Endothelial cell of umbilical vein (primary cell): ENCODE data around the gene CEP295NL. TPM values are rescaled to one million over a fixed set of nuclear protein-coding genes. Genes with fewer than 3 reads are reported as not detected.

Source experiments
- BruUV-seq: library from RNA; stranded (reverse); fragments of 400-500 nt; replicated peaks from 2 replicates; lab custom pipeline; 2021; lab: Mats Ljungman, UMichigan
- CTCF ChIA-PET: fragments of 300-600, 350-600 bp; sonication (Branson Sonifier 250); formaldehyde crosslinking; loops from one replicate; lab custom pipeline; 2021; ENCODE audit warnings: antibody characterized with exemption, inconsistent platforms; lab: Charles Lee
- POLR2A ChIA-PET: fragments of 300-600, 350-600 bp; sonication (Branson Sonifier 250); formaldehyde crosslinking; loops from one replicate; lab custom pipeline; 2021; ENCODE audit warnings: antibody characterized with exemption, inconsistent platforms; lab: Charles Lee
- DNase-seq: peaks from one replicate; pipeline ENCODE4 v3.0.0-alpha.2; 2011; ENCODE audit warnings: low read depth, low spot score
- FAIRE-seq: peaks from 2 replicates; lab custom pipeline; 2011; peaks lifted over from hg19 to GRCh38; lab: Jason Lieb, UNC
- H2AFZ ChIP-seq: 2 replicates; pipeline ENCODE4 v1.6.0; 2012; ENCODE audit warnings: low read depth, low read length, control low read depth, inconsistent platforms
- H3K27ac ChIP-seq: 2 replicates; pipeline ENCODE4 v1.5.1; 2011; ENCODE audit warnings: low read depth, mild to moderate bottlenecking, control low read depth, low read length, moderate library complexity; ENCODE audit not compliant: insufficient read depth
- H3K27me3 ChIP-seq, 2 experiments: 2 replicates each; pipeline versions ENCODE4 v1.6.0 to v1.6.1; 2011; ENCODE audit warnings: low read length in 2 of 2, mixed read lengths in 1 of 2; ENCODE audit not compliant: control insufficient read depth in 2 of 2, insufficient read depth in 2 of 2
- H3K36me3 ChIP-seq, 2 experiments: 2 replicates in 1 of 2; 3 replicates in 1 of 2; pipeline ENCODE4 v1.5.1; 2011; ENCODE audit warnings: low read length in 2 of 2, mild to moderate bottlenecking in 1 of 2, moderate library complexity in 1 of 2; ENCODE audit not compliant: control insufficient read depth in 2 of 2, insufficient read depth in 2 of 2; ENCODE audit errors: extremely low read depth in 1 of 2
- H3K4me1 ChIP-seq: 3 replicates; pipeline ENCODE4 v1.5.1; 2011; ENCODE audit warnings: mild to moderate bottlenecking, low read length; ENCODE audit not compliant: control insufficient read depth, insufficient read depth; ENCODE audit errors: extremely low read depth
- H3K4me2 ChIP-seq: 2 replicates; pipeline ENCODE4 v1.6.1; 2011; ENCODE audit warnings: low read length, control low read depth, mixed read lengths; ENCODE audit not compliant: insufficient read depth
- H3K4me3 ChIP-seq, 3 experiments: fragments of 200-600 bp in 1 of 3; sonication (generic), shearing (Covaris generic) in 1 of 3; replicated peaks in 1 of 3; 2 replicates each; pipeline ENCODE4 v1.5.1; 2011 to 2016; ENCODE audit warnings: control low read depth in 3 of 3, low read length in 3 of 3, mild to moderate bottlenecking in 2 of 3, inconsistent platforms in 1 of 3, low read depth in 1 of 3, moderate library complexity in 1 of 3; ENCODE audit not compliant: insufficient read depth in 1 of 3
- H3K79me2 ChIP-seq: 2 replicates; pipeline ENCODE4 v1.6.0; 2012; ENCODE audit warnings: low read length, inconsistent platforms; ENCODE audit not compliant: control insufficient read depth, insufficient read depth
- H3K9ac ChIP-seq: replicated peaks from 2 replicates; pipeline ENCODE3; 2011; ENCODE audit warnings: low read length, control low read depth; ENCODE audit not compliant: insufficient read depth; ENCODE audit errors: extremely low read depth
- H3K9me1 ChIP-seq: replicated peaks from 3 replicates; pipeline ENCODE4 v1.6.0; 2011; ENCODE audit warnings: mild to moderate bottlenecking, low read length; ENCODE audit not compliant: control insufficient read depth, insufficient read depth; ENCODE audit errors: extremely low read depth
- H3K9me3 ChIP-seq: replicated peaks from 2 replicates; pipeline ENCODE4 v1.5.1; 2012; ENCODE audit warnings: low read length, inconsistent platforms; ENCODE audit not compliant: control insufficient read depth, insufficient read depth
- H4K20me1 ChIP-seq: replicated peaks from 2 replicates; pipeline ENCODE3; 2011; ENCODE audit warnings: mild to moderate bottlenecking, low read length; ENCODE audit not compliant: control insufficient read depth, insufficient read depth; ENCODE audit errors: extremely low read depth
- CTCF ChIP-seq, 2 donors: IDR thresholded peaks; 1 replicate in 1 of 2; 2 replicates in 1 of 2; pipeline ENCODE4 v1.5.1; 2011; ENCODE audit warnings: low read length in 2 of 2, mild to moderate bottlenecking in 2 of 2, moderate library complexity in 2 of 2, control low read depth in 1 of 2, inconsistent platforms in 1 of 2, low read depth in 1 of 2; ENCODE audit not compliant: insufficient read depth in 1 of 2; ENCODE audit errors: extremely low read depth in 1 of 2
- EZH2 ChIP-seq: IDR thresholded peaks from 2 replicates; pipeline ENCODE4 v1.6.1; 2012; ENCODE audit warnings: borderline replicate concordance, low read depth, mild to moderate bottlenecking, moderate library complexity, low read length, inconsistent platforms; ENCODE audit not compliant: severe bottlenecking
- FOS ChIP-seq: IDR thresholded peaks from 2 replicates; pipeline ENCODE4 v1.6.1; 2011; ENCODE audit warnings: mild to moderate bottlenecking, low read length, moderate library complexity, borderline replicate concordance; ENCODE audit not compliant: insufficient read depth
- GATA2 ChIP-seq: IDR thresholded peaks from 2 replicates; pipeline ENCODE4 v1.7.0; 2011; ENCODE audit warnings: low read depth, mild to moderate bottlenecking, moderate library complexity, mixed read lengths, low read length; ENCODE audit not compliant: insufficient read length, insufficient read depth
- JUN ChIP-seq: IDR thresholded peaks from 2 replicates; pipeline ENCODE4 v1.6.1; 2011; ENCODE audit warnings: borderline replicate concordance, low read depth; ENCODE audit not compliant: insufficient read length, insufficient read depth
- MAX ChIP-seq: IDR thresholded peaks from 2 replicates; pipeline ENCODE4 v1.6.1; 2011; ENCODE audit not compliant: insufficient read depth, insufficient read length
- MYC ChIP-seq: IDR thresholded peaks from one replicate; pipeline ENCODE4 v1.6.1; 2011; ENCODE audit warnings: mild to moderate bottlenecking, low read depth, low read length
- POLR2A ChIP-seq: IDR thresholded peaks from 2 replicates; pipeline ENCODE4 v1.6.1; 2012; ENCODE audit warnings: low read depth, mild to moderate bottlenecking, control low read depth, low read length
- POLR2AphosphoS5 ChIP-seq: IDR thresholded peaks from 2 replicates; pipeline ENCODE4 v1.6.1; 2012; ENCODE audit warnings: low read depth, mild to moderate bottlenecking, control low read depth, low read length, moderate library complexity; ENCODE audit not compliant: insufficient read depth
- dilution Hi-C: fragments of 300-500 bp; cut with MboI; formaldehyde crosslinking; loops from one replicate; pipeline ENCODE4 v1.15.0; 2019; ENCODE audit warnings: low sequenced_read_pairs; ENCODE audit not compliant: extremely low pct_ligation_motif_present
- intact Hi-C: fragments of 100-400 bp; cut with micrococcal nuclease; formaldehyde crosslinking; loops from one replicate; pipeline ENCODE4 v1.10.0; 2022
- polyA plus RNA-seq, 4 experiments: library from polyadenylated mRNA; depleted of rRNA in 3 of 4; stranded (reverse) in 3 of 4; unstranded in 1 of 4; fragments of >200 nt; gene quantifications; 2 replicates each; pipeline versions ENCODE4 v1.2.1 to v1.2.3, GENCODE V29; 2011 to 2012; ENCODE audit warnings: missing spikeins in 1 of 4
- total RNA-seq: library from RNA; stranded (reverse); gene quantifications from 2 replicates; pipeline ENCODE4 v1.2.3, GENCODE V29; 2021

CEP295NL gene
- total and polyA plus RNA-seq, 2 donors (not counting 3 experiments of a cell fraction or from before 2014, with no cell fraction given): 0.10 to 8.3 TPM

- Histone ChIP-seq H2AFZ (no peak overlapping the region), H3K79me2 (peaks cover 2% of the 10 kb centered on the region), H3K9me3 (no peaks in the 10 kb centered on the region), H3K27ac (no peak overlapping the region), H3K4me3 (no peak overlapping the region), H4K20me1 (no peaks in the 10 kb centered on the region), H3K36me3 (peaks cover 0 to 7% of the 10 kb centered on the region in 2 experiments), H3K9ac (no peak overlapping the region), H3K9me1 (no peaks in the 10 kb centered on the region), H3K27me3 (no peaks in the 10 kb centered on the region), H3K4me1 (no peaks in the 10 kb centered on the region), H3K4me2 (no peak overlapping the region)
- intact Hi-C loops: no loop called here
- DNase-seq (no peak), FAIRE-seq (no peak)
- ChIA-PET POLR2A (no interaction called here), CTCF (interaction anchor here (1.3 to 1.7 kb wide), 2 partner anchors 26 to 80 kb away, joined by 3 to 6 read pairs; no protein-coding TSS in a partner anchor)
- BruUV-seq: no TSS peak
- dilution Hi-C loops: no loop called here
- TF ChIP-seq EZH2 (no peak), MYC (no peak), MAX (no peak), POLR2AphosphoS5 (no peak), GATA2 (no peak), POLR2A (no peak), FOS (no peak), CTCF (IDR thresholded peaks at IDR 0.05; ENCODE audit: extremely low read depth in 1 of 2, insufficient read depth in 1 of 2, low read depth in 1 of 2, low read length in 2 of 2) (no peak), JUN (no peak)
Observed at GRCh38 chr17:78891406-78892061, 11.5 kb downstream of the CEP295NL start.
